HFFc6 (cell line): ENCODE measurements around the gene ATG3. TPM values are rescaled to one million over a fixed set of nuclear protein-coding genes. Genes with fewer than 3 reads are reported as not detected.
"Not testable (repeated sequence)": the region's sequence is repeated elsewhere in the genome, so short reads cannot be mapped to it uniquely, and the experiment has no call there.

ENCODE experiments used
- DNase-seq: peaks from one replicate; pipeline ENCODE4 v3.0.0-alpha.2; 2018
- H3K27ac Mint-ChIP-seq: 2 replicates; pipeline ENCODE4 v1.8.0; 2020; ENCODE audit warnings: mild to moderate bottlenecking, mixed read lengths
- H3K27me3 Mint-ChIP-seq: 2 replicates; pipeline ENCODE4 v1.8.0; 2021; ENCODE audit warnings: mild to moderate bottlenecking, moderate library complexity, mixed read lengths; ENCODE audit not compliant: insufficient read depth
- H3K36me3 Mint-ChIP-seq: 2 replicates; pipeline ENCODE4 v1.8.0; 2021; ENCODE audit warnings: low read depth, mixed read lengths
- H3K4me1 Mint-ChIP-seq: 2 replicates; pipeline ENCODE4 v1.8.0; 2020; ENCODE audit warnings: low read depth, mixed read lengths
- H3K4me3 Mint-ChIP-seq: 2 replicates; pipeline ENCODE4 v1.8.0; 2020; ENCODE audit warnings: mild to moderate bottlenecking, moderate library complexity, mixed read lengths
- H3K9me3 Mint-ChIP-seq: 2 replicates; pipeline ENCODE4 v1.8.0; 2020; ENCODE audit warnings: mild to moderate bottlenecking, mixed read lengths
- CTCF ChIP-seq: fragments of 200-600 bp; sonication (generic); IDR thresholded peaks from 2 replicates; pipeline ENCODE4 v1.5.0; 2021; ENCODE audit warnings: antibody characterized with exemption, mild to moderate bottlenecking
- total RNA-seq, 6 experiments: library from RNA; stranded (reverse); fragmentation: NEBNext Ultra II Directional; extraction: Animal tissue kit (Norgen Biotek cat#: 25700); gene quantifications; 2 replicates in 1 of 6; 3 replicates in 5 of 6; pipeline ENCODE4 v1.2.3, GENCODE V29; 2021

Gene ATG3
- total RNA-seq, 6 experiments from 2014 or later, result 61.8 to 75.9 (median 71.5) TPM

GRCh38 chr3:112519424-112520001 is 42.2 kb downstream of the ATG3 start:
- DNase-seq, result peak; percentile 75
- H3K27me3 Mint-ChIP-seq, result peaks cover 2% of the 10 kb centered on the region; the same call in 1 of the 2 replicates
- H3K4me3 Mint-ChIP-seq, result no peak overlapping the region
- TF ChIP-seq CTCF, result peak; percentile 89
- H3K36me3 Mint-ChIP-seq, result peaks cover 3% of the 10 kb centered on the region; the same call in 1 of the 2 replicates
- H3K4me1 Mint-ChIP-seq, result peaks cover 7% of the 10 kb centered on the region; the same call in 1 of the 2 replicates
- no peaks in the 10 kb centered on the region for H3K9me3 Mint-ChIP-seq
- H3K27ac Mint-ChIP-seq, result no peak overlapping the region

GRCh38 chr3:112518970-112519369 is 42.8 kb downstream of the ATG3 start:
- not testable (repeated sequence) for H3K9me3 Mint-ChIP-seq, H3K4me1 Mint-ChIP-seq, H3K27ac Mint-ChIP-seq, H3K36me3 Mint-ChIP-seq, H3K27me3 Mint-ChIP-seq, DNase-seq, H3K4me3 Mint-ChIP-seq

- DNase-seq, result no peak
- Mint-ChIP-seq H3K27ac (no peak overlapping the region), H3K36me3 (peaks cover 5% of the 10 kb centered on the region; the same call in 1 of the 2 replicates), H3K4me3 (no peak overlapping the region), H3K9me3 (peaks cover 7% of the 10 kb centered on the region), H3K27me3 (no peaks in the 10 kb centered on the region), H3K4me1 (no peaks in the 10 kb centered on the region)
- no peak for TF ChIP-seq CTCF
Observed at GRCh38 chr3:112514527-112515128, 47.1 kb downstream of the ATG3 start.

GRCh38 chr3:112512320-112512719 is 49.4 kb downstream of the ATG3 start:
- H3K27me3 Mint-ChIP-seq, result peaks cover 7% of the 10 kb centered on the region; the same call in 1 of the 2 replicates
- H3K4me1 Mint-ChIP-seq, result no peaks in the 10 kb centered on the region
- H3K4me3 Mint-ChIP-seq, result no peak overlapping the region
- no peak for DNase-seq
- peaks cover 7% of the 10 kb centered on the region for H3K9me3 Mint-ChIP-seq
- peaks cover 5% of the 10 kb centered on the region; the same call in 1 of the 2 replicates for H3K36me3 Mint-ChIP-seq
- H3K27ac Mint-ChIP-seq, result no peak overlapping the region
- TF ChIP-seq CTCF, result no peak

GRCh38 chr3:112508860-112509259 is 52.9 kb downstream of the ATG3 start:
- peaks cover 5% of the 10 kb centered on the region; the same call in 1 of the 2 replicates for H3K36me3 Mint-ChIP-seq
- no peak overlapping the region for H3K4me3 Mint-ChIP-seq
- no peak overlapping the region for H3K27ac Mint-ChIP-seq
- peaks cover 7% of the 10 kb centered on the region for H3K9me3 Mint-ChIP-seq
- peaks cover 7% of the 10 kb centered on the region; the same call in 1 of the 2 replicates for H3K27me3 Mint-ChIP-seq
- no peak for TF ChIP-seq CTCF
- no peaks in the 10 kb centered on the region for H3K4me1 Mint-ChIP-seq
- DNase-seq, result no peak

- DNase-seq, result no peak
- no peak overlapping the region for H3K27ac Mint-ChIP-seq
- H3K4me3 Mint-ChIP-seq, result no peak overlapping the region
- peaks cover 5% of the 10 kb centered on the region; the same call in 1 of the 2 replicates for H3K36me3 Mint-ChIP-seq
- H3K9me3 Mint-ChIP-seq, result peaks cover 7% of the 10 kb centered on the region
- H3K4me1 Mint-ChIP-seq, result no peaks in the 10 kb centered on the region
- H3K27me3 Mint-ChIP-seq, result peaks cover 7% of the 10 kb centered on the region; the same call in 1 of the 2 replicates
- no peak for TF ChIP-seq CTCF
Observed at GRCh38 chr3:112508261-112508660, 53.5 kb downstream of the ATG3 start.
